ENCODE measurements around the gene C1orf159.

Gene C1orf159

GRCh38 chr1:1115786-1116700 lies at the start of gene C1orf159:
Gene C1orf159, minus strand, starts transcription at chr1:1116089. Its CDS starts 24,546 bp downstream, at chr1:1091543.
- peak; percentile 99 for DNase-seq (ENCODE audit: low read depth)
- Histone ChIP-seq H3K9ac (ENCODE audit: low read length) (peak within 1 kb of the TSS; percentile 79), H3K36me3 (ENCODE audit: control insufficient read depth, insufficient read depth, low read length, severe bottlenecking) (no peaks in the 10 kb centered on the region), H3K9me3 (ENCODE audit: control insufficient read depth, low read length) (no peaks in the 10 kb centered on the region), H3K27me3 (replicated peaks; ENCODE audit: control insufficient read depth, insufficient read depth, low read length) (peaks cover 25% of the 10 kb centered on the region), H3K4me1 (ENCODE audit: control insufficient read depth, insufficient read depth, low read length) (peaks cover 3% of the 10 kb centered on the region), H3K4me3 (ENCODE audit: low read length) (peak within 1 kb of the TSS; percentile 80)

GRCh38 chr1:1165485-1165884 lies 49.6 kb upstream of the C1orf159 start:
- no peak overlapping the region for H3K4me3 ChIP-seq (ENCODE audit: low read length)
- no peaks in the 10 kb centered on the region for H3K4me1 ChIP-seq (ENCODE audit: control insufficient read depth, insufficient read depth, low read length)
- H3K36me3 ChIP-seq (ENCODE audit: control insufficient read depth, insufficient read depth, low read length, severe bottlenecking), result no peaks in the 10 kb centered on the region
- no peak overlapping the region for H3K9ac ChIP-seq (ENCODE audit: low read length)
- DNase-seq (ENCODE audit: low read depth), result no peak
- H3K27me3 ChIP-seq (replicated peaks; ENCODE audit: control insufficient read depth, insufficient read depth, low read length), result peaks cover 39% of the 10 kb centered on the region
- no peaks in the 10 kb centered on the region for H3K9me3 ChIP-seq (ENCODE audit: control insufficient read depth, low read length)

GRCh38 chr1:1164701-1165451 lies 49.0 kb upstream of the C1orf159 start:
- no peak for DNase-seq (ENCODE audit: low read depth)
- Histone ChIP-seq H3K4me3 (ENCODE audit: low read length) (no peak overlapping the region), H3K9ac (ENCODE audit: low read length) (no peak overlapping the region), H3K36me3 (ENCODE audit: control insufficient read depth, insufficient read depth, low read length, severe bottlenecking) (no peaks in the 10 kb centered on the region), H3K9me3 (ENCODE audit: control insufficient read depth, low read length) (no peaks in the 10 kb centered on the region), H3K4me1 (ENCODE audit: control insufficient read depth, insufficient read depth, low read length) (no peaks in the 10 kb centered on the region), H3K27me3 (replicated peaks; ENCODE audit: control insufficient read depth, insufficient read depth, low read length) (peaks cover 32% of the 10 kb centered on the region)

- Histone ChIP-seq H3K4me3 (ENCODE audit: low read length) (no peak overlapping the region), H3K36me3 (ENCODE audit: control insufficient read depth, insufficient read depth, low read length, severe bottlenecking) (no peaks in the 10 kb centered on the region), H3K27me3 (replicated peaks; ENCODE audit: control insufficient read depth, insufficient read depth, low read length) (peaks cover 28% of the 10 kb centered on the region), H3K9me3 (ENCODE audit: control insufficient read depth, low read length) (no peaks in the 10 kb centered on the region), H3K9ac (ENCODE audit: low read length) (no peak overlapping the region), H3K4me1 (ENCODE audit: control insufficient read depth, insufficient read depth, low read length) (no peaks in the 10 kb centered on the region)
- DNase-seq (ENCODE audit: low read depth), result no peak
These were observed 48.4 kb upstream of the C1orf159 start for GRCh38 chr1:1164361-1164700.

GRCh38 chr1:1163538-1164070 lies 47.7 kb upstream of the C1orf159 start:
- no peaks in the 10 kb centered on the region for H3K4me1 ChIP-seq (ENCODE audit: control insufficient read depth, insufficient read depth, low read length)
- no peaks in the 10 kb centered on the region for H3K36me3 ChIP-seq (ENCODE audit: control insufficient read depth, insufficient read depth, low read length, severe bottlenecking)
- no peak overlapping the region for H3K4me3 ChIP-seq (ENCODE audit: low read length)
- H3K27me3 ChIP-seq (replicated peaks; ENCODE audit: control insufficient read depth, insufficient read depth, low read length), result peaks cover 22% of the 10 kb centered on the region
- DNase-seq (ENCODE audit: low read depth), result no peak
- no peaks in the 10 kb centered on the region for H3K9me3 ChIP-seq (ENCODE audit: control insufficient read depth, low read length)
- H3K9ac ChIP-seq (ENCODE audit: low read length), result no peak overlapping the region

- no peak for DNase-seq (ENCODE audit: low read depth)
These were observed 47.0 kb upstream of the C1orf159 start for GRCh38 chr1:1162597-1163537.

GRCh38 chr1:1161683-1162079 lies 45.8 kb upstream of the C1orf159 start:
- Histone ChIP-seq H3K4me1 (ENCODE audit: control insufficient read depth, insufficient read depth, low read length) (peaks cover 6% of the 10 kb centered on the region), H3K9ac (ENCODE audit: low read length) (no peak overlapping the region), H3K36me3 (ENCODE audit: control insufficient read depth, insufficient read depth, low read length, severe bottlenecking) (no peaks in the 10 kb centered on the region), H3K27me3 (replicated peaks; ENCODE audit: control insufficient read depth, insufficient read depth, low read length) (peaks cover 16% of the 10 kb centered on the region), H3K4me3 (ENCODE audit: low read length) (no peak overlapping the region), H3K9me3 (ENCODE audit: control insufficient read depth, low read length) (no peaks in the 10 kb centered on the region)
- DNase-seq (ENCODE audit: low read depth), result no peak

More at GRCh38 chr1:1162597-1163537, 47.0 kb upstream of the C1orf159 start:
- H3K4me3 ChIP-seq (ENCODE audit: low read length), result no peak overlapping the region
- H3K9me3 ChIP-seq (ENCODE audit: control insufficient read depth, low read length), result no peaks in the 10 kb centered on the region
- no peaks in the 10 kb centered on the region for H3K36me3 ChIP-seq (ENCODE audit: control insufficient read depth, insufficient read depth, low read length, severe bottlenecking)
- H3K9ac ChIP-seq (ENCODE audit: low read length), result no peak overlapping the region
- peaks cover 3% of the 10 kb centered on the region for H3K4me1 ChIP-seq (ENCODE audit: control insufficient read depth, insufficient read depth, low read length)
- H3K27me3 ChIP-seq (replicated peaks; ENCODE audit: control insufficient read depth, insufficient read depth, low read length), result peaks cover 16% of the 10 kb centered on the region

- H3K36me3 ChIP-seq (ENCODE audit: control insufficient read depth, insufficient read depth, low read length, severe bottlenecking), result no peaks in the 10 kb centered on the region
- H3K9me3 ChIP-seq (ENCODE audit: control insufficient read depth, low read length), result no peaks in the 10 kb centered on the region
- H3K4me1 ChIP-seq (ENCODE audit: control insufficient read depth, insufficient read depth, low read length), result peaks cover 6% of the 10 kb centered on the region
- no peak overlapping the region for H3K4me3 ChIP-seq (ENCODE audit: low read length)
- peaks cover 16% of the 10 kb centered on the region for H3K27me3 ChIP-seq (replicated peaks; ENCODE audit: control insufficient read depth, insufficient read depth, low read length)
- DNase-seq (ENCODE audit: low read depth), result no peak
- H3K9ac ChIP-seq (ENCODE audit: low read length), result no peak overlapping the region
These were observed 45.3 kb upstream of the C1orf159 start for GRCh38 chr1:1161078-1161682.

GRCh38 chr1:1160281-1160930 lies 44.5 kb upstream of the C1orf159 start:
- no peak overlapping the region for H3K4me3 ChIP-seq (ENCODE audit: low read length)
- H3K36me3 ChIP-seq (ENCODE audit: control insufficient read depth, insufficient read depth, low read length, severe bottlenecking), result no peaks in the 10 kb centered on the region
- peaks cover 11% of the 10 kb centered on the region for H3K27me3 ChIP-seq (replicated peaks; ENCODE audit: control insufficient read depth, insufficient read depth, low read length)
- H3K9me3 ChIP-seq (ENCODE audit: control insufficient read depth, low read length), result no peaks in the 10 kb centered on the region
- peaks cover 6% of the 10 kb centered on the region for H3K4me1 ChIP-seq (ENCODE audit: control insufficient read depth, insufficient read depth, low read length)
- no peak for DNase-seq (ENCODE audit: low read depth)
- H3K9ac ChIP-seq (ENCODE audit: low read length), result no peak overlapping the region
